Raji (cell line): ENCODE results near the gene LNX2.

Source experiments
- POLR2A ChIP-seq: IDR thresholded peaks from 2 replicates; pipeline ENCODE4 v1.6.1; 2011; ENCODE audit warnings: low read depth, low read length, control low read depth; ENCODE audit not compliant: insufficient read depth

Gene LNX2

DNA sequence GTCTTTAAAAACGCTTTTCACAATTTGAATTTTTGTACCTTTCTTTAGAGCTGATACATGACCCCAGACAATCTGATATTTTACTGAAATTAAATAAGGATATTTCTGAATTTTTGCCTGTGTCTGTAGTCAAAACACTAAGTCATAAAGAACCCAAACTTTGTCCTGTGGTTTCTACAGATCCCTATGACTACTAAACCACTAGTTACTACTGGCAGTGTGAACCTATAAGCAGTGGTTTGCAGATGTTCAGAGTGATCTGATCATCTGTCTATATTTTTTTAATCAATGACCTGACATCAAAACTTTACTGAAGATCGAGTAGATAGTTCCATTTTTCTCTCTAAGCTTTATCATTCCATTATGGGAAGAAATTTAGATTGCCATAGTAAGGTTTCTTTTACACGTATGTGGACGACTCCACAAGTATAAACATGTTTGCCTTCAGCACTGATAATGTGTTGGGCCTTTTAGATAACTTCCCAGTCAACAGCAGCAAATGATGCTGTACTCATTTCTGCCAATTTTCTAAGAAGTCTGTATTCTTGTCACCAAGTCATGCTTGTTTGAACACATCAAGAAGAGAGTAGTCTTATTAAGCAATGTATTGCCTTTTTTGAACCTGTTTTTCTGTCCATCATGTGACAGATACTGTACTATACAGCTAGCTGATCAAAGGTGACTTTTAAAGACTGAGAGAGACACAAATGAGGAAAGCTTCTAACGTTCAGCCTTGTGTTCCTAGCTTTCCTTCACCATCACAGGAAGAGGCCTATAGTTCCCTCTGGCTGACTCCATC lies 23.2 kb upstream of the LNX2 start:
- no peak for TF ChIP-seq POLR2A

DNA sequence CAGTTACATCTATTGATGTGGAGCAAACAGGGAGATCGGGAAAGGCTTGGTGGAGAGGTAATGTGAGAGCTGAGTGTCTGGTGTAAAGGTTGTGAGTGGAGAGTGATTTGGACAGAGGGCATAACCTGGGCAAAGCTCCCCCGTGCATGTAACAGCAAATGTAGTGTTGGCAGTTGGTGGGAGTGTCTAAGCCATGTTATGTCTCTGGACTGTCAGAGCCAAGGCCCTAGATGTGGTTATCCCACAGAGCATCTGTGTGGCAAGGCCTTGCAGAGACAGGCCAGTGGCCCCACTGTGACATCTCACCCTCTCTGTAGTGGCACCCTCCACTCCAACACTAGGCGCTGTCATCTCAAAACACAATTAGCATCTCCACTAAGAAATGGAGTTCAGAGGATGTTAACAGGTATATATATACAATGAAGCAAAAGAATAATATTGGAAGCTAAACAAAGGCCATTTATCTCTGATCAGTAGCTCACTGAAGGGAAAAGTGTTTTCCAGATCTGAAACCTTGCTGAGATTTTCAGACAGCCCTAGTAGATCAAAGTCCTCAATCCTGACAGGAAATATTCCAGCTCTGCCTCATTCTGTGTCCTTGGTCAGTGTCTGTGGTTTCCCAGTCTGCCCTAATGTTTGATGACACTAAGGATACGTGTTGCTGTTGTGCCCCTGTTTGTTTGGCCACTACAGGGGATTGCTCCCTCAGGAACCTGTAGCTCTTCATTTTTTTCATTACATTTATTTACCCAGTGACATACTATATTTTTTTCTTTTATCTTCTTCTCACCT lies 21.6 kb upstream of the LNX2 start:
- no peak for TF ChIP-seq POLR2A

- TF ChIP-seq POLR2A = no peak
Observed at GRCh38 chr13:27639186-27639585, 18.9 kb upstream of the LNX2 start.

GRCh38 chr13:27638521-27638920 lies 18.2 kb upstream of the LNX2 start:
- TF ChIP-seq POLR2A = no peak

GRCh38 chr13:27638001-27638400 lies 17.7 kb upstream of the LNX2 start:
- TF ChIP-seq POLR2A = no peak

GRCh38 chr13:27637289-27637626 lies 16.9 kb upstream of the LNX2 start:
- no peak for TF ChIP-seq POLR2A

GRCh38 chr13:27636589-27637288 lies 16.4 kb upstream of the LNX2 start:
- no peak for TF ChIP-seq POLR2A

DNA sequence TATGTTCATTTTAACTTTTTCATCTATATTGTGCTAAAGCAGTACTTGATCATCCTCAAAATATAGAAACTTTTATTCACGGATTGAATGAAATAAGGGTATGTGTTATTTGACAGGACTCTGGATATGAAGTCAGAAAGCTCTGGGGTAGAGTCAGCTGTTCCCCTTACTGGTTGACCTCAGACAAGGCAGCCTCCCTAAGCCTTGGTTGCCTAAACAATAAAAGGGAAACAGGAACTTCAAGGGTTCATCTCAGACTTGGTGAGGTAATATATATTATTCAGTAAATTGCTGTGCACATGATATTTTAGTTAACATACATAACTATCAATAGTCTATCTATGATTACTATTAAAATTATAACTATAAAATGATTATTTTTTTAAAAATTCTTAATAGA lies 14.9 kb upstream of the LNX2 start:
- TF ChIP-seq POLR2A = no peak

DNA sequence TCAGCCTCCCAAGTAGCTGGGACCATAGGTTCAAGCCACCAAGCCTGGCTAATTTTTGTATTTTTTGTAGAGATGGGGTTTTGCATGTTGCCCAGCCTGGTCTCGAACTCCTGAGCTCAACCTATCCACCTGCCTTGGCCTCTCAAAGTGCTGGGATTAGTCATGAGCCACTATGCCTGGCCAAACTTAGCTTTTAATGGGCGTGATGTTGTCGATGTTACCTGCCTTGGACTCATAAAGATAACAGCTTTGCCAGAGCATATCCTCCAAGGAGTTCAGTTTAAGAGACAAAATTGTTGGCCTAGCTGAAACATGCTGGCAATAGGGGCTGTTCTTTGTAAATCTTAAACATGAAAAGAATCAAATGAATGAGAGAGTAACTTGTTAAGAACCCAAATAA lies 14.5 kb upstream of the LNX2 start:
- TF ChIP-seq POLR2A = no peak

GRCh38 chr13:27634231-27634630 lies 13.9 kb upstream of the LNX2 start:
- no peak for TF ChIP-seq POLR2A

DNA sequence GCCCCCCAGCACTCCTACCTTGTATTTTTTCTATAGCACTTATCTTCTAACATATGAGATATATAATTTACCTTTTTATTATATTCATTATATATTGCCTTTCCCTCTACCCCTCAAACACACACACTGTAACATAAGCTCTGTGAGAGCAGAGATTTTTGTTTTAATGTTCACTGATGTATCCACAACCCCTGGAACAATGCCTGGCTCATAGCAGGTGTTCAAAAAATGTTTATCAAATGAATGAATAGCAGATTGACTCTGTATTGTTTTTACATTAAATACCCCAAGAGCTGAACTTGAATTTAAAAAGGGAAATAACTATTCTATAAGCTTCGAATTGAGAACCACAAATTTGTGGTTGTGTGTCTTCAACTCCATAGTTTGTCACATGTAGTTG lies 12.3 kb upstream of the LNX2 start:
- no peak for TF ChIP-seq POLR2A

- TF ChIP-seq POLR2A = no peak
Observed at GRCh38 chr13:27632214-27632613, 11.9 kb upstream of the LNX2 start.

- no peak for TF ChIP-seq POLR2A
Observed at GRCh38 chr13:27631665-27632064, 11.3 kb upstream of the LNX2 start.

GRCh38 chr13:27631156-27631555 lies 10.8 kb upstream of the LNX2 start:
- no peak for TF ChIP-seq POLR2A

GRCh38 chr13:27628081-27628480 lies 7.8 kb upstream of the LNX2 start:
- no peak for TF ChIP-seq POLR2A

DNA sequence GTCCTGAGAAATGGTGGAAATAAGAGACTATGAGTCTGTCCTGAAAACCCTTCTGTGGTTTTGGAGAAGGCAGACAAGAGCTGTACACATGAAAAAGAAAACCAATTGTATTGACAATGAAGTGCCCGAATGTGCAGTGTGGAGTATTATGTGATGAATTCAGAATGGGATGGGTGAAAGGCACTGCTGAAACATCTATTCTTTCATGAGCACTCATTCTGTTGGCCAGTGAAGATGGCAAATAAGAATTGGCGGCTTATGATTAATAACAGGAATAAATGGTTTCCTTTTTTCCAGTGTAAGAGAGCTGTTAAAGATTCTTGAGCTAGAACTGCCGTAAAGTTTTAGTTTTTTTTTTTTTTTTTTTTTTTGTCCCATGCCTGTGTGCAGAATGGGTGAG lies 7.1 kb upstream of the LNX2 start:
- no peak for TF ChIP-seq POLR2A
